ENCODE results near the gene RPS4Y2. TPM values are rescaled to one million over a fixed set of nuclear protein-coding genes. Genes with fewer than 3 reads are reported as not detected.

The RPS4Y2 gene
- total RNA-seq, 3 donors from 2014 or later (not counting 1 experiment from before 2014, with no cell fraction given): not detected

- no peaks in the 10 kb centered on the region for H3K9me3 ChIP-seq (ENCODE audit: control insufficient read depth, insufficient read depth, low read length)
- DNase-seq: no peak
- intact Hi-C loops (cut with micrococcal nuclease): no loop called here
- ATAC-seq: no peak
- H3K4me3 ChIP-seq (ENCODE audit: low read length): no peak overlapping the region
- no peaks in the 10 kb centered on the region for H3K27me3 ChIP-seq (ENCODE audit: control insufficient read depth, insufficient read depth, low read length)
- Mint-ChIP-seq H3K27ac (no peak overlapping the region), H3K4me3 (no peak overlapping the region), H3K9me3 (no peaks in the 10 kb centered on the region), H3K27me3 (ENCODE audit: low read depth in 2 of 2) (no peaks in the 10 kb centered on the region), H3K36me3 (no peaks in the 10 kb centered on the region), H3K4me1 (no peaks in the 10 kb centered on the region)
- 88% methylated on average over 1 of the region's 3 CpGs for WGBS (ENCODE audit: insufficient coverage)
- H3K36me3 ChIP-seq (ENCODE audit: control insufficient read depth, insufficient read depth, low read length): no peaks in the 10 kb centered on the region
- no peak for TF ChIP-seq CTCF (IDR thresholded peaks at IDR 0.05)
- no peaks in the 10 kb centered on the region for H3K4me1 ChIP-seq (ENCODE audit: control insufficient read depth, insufficient read depth, low read length)
- H3K27ac ChIP-seq (ENCODE audit: low read length): no peak overlapping the region
Measured at GRCh38 chrY:20739806-20740205, 16.1 kb upstream of the RPS4Y2 start.

- TF ChIP-seq CTCF (IDR thresholded peaks at IDR 0.05): no peak
- Mint-ChIP-seq H3K4me3 (no peak overlapping the region), H3K9me3 (no peaks in the 10 kb centered on the region), H3K36me3 (no peaks in the 10 kb centered on the region), H3K27me3 (ENCODE audit: low read depth in 2 of 2) (no peaks in the 10 kb centered on the region), H3K27ac (no peak overlapping the region), H3K4me1 (peaks cover 0 to 2% of the 10 kb centered on the region in 2 donors)
- H3K27me3 ChIP-seq (ENCODE audit: control insufficient read depth, insufficient read depth, low read length): no peaks in the 10 kb centered on the region
- H3K4me1 ChIP-seq (ENCODE audit: control insufficient read depth, insufficient read depth, low read length): peaks cover 3% of the 10 kb centered on the region
- ATAC-seq: no peak
- no peak overlapping the region for H3K4me3 ChIP-seq (ENCODE audit: low read length)
- no peaks in the 10 kb centered on the region for H3K9me3 ChIP-seq (ENCODE audit: control insufficient read depth, insufficient read depth, low read length)
- H3K27ac ChIP-seq (ENCODE audit: low read length): no peak overlapping the region
- intact Hi-C loops (cut with micrococcal nuclease): no loop called here
- DNase-seq: peak in 1 of 2 donors; percentile 30
- WGBS (ENCODE audit: insufficient coverage): 62% methylated on average over 4 of the region's 4 CpGs
- no peaks in the 10 kb centered on the region for H3K36me3 ChIP-seq (ENCODE audit: control insufficient read depth, insufficient read depth, low read length)
Measured at GRCh38 chrY:20740609-20741008, 15.3 kb upstream of the RPS4Y2 start.

- DNase-seq (peak in 1 of 2 donors; percentile 6), ATAC-seq (peak in 1 of 3 donors; percentile 37)
- Mint-ChIP-seq H3K27me3 (ENCODE audit: low read depth in 2 of 2) (no peaks in the 10 kb centered on the region), H3K27ac (no peak overlapping the region), H3K36me3 (no peaks in the 10 kb centered on the region), H3K4me1 (peaks cover 0 to 16% of the 10 kb centered on the region in 2 donors), H3K9me3 (no peaks in the 10 kb centered on the region), H3K4me3 (no peak overlapping the region)
- Histone ChIP-seq H3K36me3 (ENCODE audit: control insufficient read depth, insufficient read depth, low read length) (no peaks in the 10 kb centered on the region), H3K4me3 (ENCODE audit: low read length) (no peak overlapping the region), H3K4me1 (ENCODE audit: control insufficient read depth, insufficient read depth, low read length) (peaks cover 3% of the 10 kb centered on the region), H3K27me3 (ENCODE audit: control insufficient read depth, insufficient read depth, low read length) (no peaks in the 10 kb centered on the region), H3K9me3 (ENCODE audit: control insufficient read depth, insufficient read depth, low read length) (no peaks in the 10 kb centered on the region), H3K27ac (ENCODE audit: low read length) (no peak overlapping the region)
- intact Hi-C loops (cut with micrococcal nuclease): no loop called here
- no peak for TF ChIP-seq CTCF (IDR thresholded peaks at IDR 0.05)
- 61% methylated on average over 2 of the region's 2 CpGs for WGBS (ENCODE audit: insufficient coverage)
Measured at GRCh38 chrY:20745060-20745459, 10.8 kb upstream of the RPS4Y2 start.

- H3K9me3 Mint-ChIP-seq: no peaks in the 10 kb centered on the region
- Histone ChIP-seq H3K4me1 (ENCODE audit: control insufficient read depth, insufficient read depth, low read length) (peaks cover 3% of the 10 kb centered on the region), H3K9me3 (ENCODE audit: control insufficient read depth, insufficient read depth, low read length) (no peaks in the 10 kb centered on the region), H3K36me3 (ENCODE audit: control insufficient read depth, insufficient read depth, low read length) (no peaks in the 10 kb centered on the region), H3K27me3 (ENCODE audit: control insufficient read depth, insufficient read depth, low read length) (no peaks in the 10 kb centered on the region), H3K4me3 (ENCODE audit: low read length) (no peak overlapping the region), H3K27ac (ENCODE audit: low read length) (no peak overlapping the region)
- H3K27ac Mint-ChIP-seq: no peak overlapping the region
- no peaks in the 10 kb centered on the region for H3K36me3 Mint-ChIP-seq
- intact Hi-C loops (cut with micrococcal nuclease): no loop called here
- H3K4me1 Mint-ChIP-seq: peaks cover 0 to 16% of the 10 kb centered on the region in 2 donors
- H3K27me3 Mint-ChIP-seq (ENCODE audit: low read depth in 2 of 2): no peaks in the 10 kb centered on the region
- peak in 1 of 2 donors; percentile 20 for DNase-seq
- no peak overlapping the region for H3K4me3 Mint-ChIP-seq
- WGBS (ENCODE audit: insufficient coverage): 45% methylated on average over 2 of the region's 2 CpGs
- ATAC-seq: no peak
- TF ChIP-seq CTCF (IDR thresholded peaks at IDR 0.05): no peak
Measured at GRCh38 chrY:20746919-20747318, 9.0 kb upstream of the RPS4Y2 start.

Data from natural killer cell (primary cell).